HG03378 (cell line): Measurements from ENCODE around the gene ASS1.
"Not testable (repeated sequence)": the region's sequence is repeated elsewhere in the genome, so short reads cannot be mapped to it uniquely, and the experiment has no call there.

Experiments
- ATAC-seq: cut with Tn5 transposase; IDR thresholded peaks from one replicate; pipeline ENCODE4 v1.9.1; 2021; ENCODE audit warnings: mild to moderate bottlenecking, moderate library complexity; ENCODE audit not compliant: unreplicated experiment

Gene ASS1

DNA sequence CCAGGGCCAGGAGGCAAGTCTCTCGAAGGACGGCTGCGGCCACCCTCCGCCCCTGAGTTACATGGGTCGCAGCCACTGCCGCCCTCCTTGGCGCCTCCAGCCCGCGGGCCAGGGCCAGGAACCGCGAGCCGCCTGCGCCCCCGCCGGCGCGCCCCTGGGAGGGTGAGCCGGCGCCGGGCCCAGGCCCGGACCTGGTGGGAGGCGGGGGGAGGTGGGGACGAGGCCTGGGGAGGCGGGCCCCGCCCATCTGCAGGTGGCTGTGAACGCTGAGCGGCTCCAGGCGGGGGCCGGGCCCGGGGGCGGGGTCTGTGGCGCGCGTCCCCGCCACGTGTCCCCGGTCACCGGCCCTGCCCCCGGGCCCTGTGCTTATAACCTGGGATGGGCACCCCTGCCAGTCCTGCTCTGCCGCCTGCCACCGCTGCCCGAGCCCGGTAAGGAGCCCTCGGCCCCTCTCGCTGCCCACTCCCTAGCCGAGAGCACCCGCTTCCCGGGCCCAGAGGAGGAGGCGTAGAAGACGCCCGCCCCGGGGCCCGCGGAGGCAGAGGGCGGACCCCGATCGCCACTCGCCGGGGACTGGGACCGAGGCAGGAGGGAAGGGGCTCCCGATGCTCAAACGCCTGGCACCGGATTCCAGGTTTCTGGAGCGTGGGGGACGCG is at the start of gene ASS1:
Gene ASS1, plus strand, starts transcription at position 397 of the 657 bp plus-strand sequence. CDS start 7,268 bp downstream, outside the sequence.
- no peak for ATAC-seq

DNA sequence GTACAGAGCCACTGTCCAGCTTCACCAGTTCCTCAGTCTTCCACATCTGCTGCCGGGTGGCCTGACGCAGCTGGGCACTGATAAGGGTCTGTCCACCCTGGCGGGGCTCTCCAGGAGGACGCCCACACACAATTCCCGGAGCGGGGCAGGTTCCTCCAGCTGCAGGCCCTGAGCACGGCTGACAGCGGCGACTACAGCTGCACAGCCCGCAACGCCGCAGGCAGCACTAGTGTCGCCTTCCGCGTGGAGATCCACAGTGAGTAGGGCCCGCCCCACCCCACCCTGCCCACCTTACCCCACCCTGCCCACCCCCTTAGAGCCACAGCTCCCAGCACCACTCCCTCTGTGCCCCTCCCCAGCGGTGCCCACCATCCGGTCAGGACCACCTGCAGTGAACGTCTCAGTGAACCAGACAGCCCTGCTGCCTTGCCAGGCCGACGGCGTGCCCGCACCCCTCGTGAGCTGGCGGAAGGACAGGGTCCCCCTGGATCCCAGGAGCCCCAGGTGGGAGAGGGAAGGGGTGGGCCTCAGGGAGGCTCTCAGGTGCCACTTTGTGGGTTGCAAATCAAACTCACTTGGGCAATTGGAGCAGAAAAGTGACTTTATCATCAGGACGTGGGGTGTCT is 48.8 kb upstream of the ASS1 start:
- ATAC-seq, result no peak

DNA sequence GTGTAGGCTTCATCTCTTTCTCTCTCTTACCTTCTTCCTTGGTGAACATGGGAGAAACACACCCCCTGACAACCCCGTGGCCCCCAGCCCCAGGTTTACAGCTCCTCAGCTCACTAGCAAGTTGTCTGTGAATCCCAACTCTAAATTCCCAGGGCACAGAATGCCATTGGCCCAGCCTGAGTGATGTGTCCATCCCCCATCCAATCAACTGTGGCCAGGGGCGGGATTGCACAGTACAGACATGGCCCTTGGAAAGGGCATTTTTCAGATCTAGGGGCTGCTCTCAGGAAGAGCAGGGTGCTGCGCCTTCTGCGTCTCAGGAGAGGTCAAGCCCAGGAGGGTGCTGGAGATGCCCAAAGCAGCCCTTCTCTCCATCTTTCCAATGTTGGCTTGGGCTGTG is 48.2 kb upstream of the ASS1 start:
- no peak for ATAC-seq

DNA sequence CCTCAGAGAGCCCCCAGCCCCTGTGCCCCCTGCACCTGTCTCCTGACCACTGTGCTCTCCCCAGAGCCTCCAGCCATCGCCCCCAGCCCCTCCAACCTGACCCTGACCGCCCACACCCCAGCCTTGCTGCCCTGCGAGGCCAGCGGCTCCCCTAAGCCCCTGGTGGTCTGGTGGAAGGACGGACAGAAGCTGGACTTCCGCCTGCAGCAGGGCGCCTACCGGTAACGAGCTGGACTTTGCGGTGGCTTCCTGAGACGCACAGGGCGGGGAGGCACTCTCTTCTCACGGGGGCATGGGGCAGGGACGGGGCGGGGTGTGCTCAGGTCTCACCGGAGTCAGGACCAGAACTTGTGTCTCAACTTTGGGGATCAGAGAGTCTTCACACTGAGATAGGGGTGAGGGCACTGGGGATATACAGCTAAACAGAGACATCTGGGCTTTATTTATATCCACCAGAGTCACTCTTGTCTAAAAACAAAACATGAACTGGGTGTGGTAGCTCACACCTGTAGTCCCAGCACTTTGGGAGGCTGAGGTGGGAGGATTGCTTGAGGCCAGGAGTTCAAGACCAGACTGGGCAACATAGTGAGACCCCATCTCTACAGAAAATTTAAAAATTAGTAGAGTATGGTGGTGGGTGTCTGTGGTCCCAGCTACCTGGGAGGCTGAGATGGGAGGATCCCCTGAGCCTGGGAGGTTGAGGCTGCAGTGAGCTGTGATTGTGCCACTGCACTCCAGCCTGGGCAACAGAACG is 46.1 kb upstream of the ASS1 start:
- no peak for ATAC-seq

DNA sequence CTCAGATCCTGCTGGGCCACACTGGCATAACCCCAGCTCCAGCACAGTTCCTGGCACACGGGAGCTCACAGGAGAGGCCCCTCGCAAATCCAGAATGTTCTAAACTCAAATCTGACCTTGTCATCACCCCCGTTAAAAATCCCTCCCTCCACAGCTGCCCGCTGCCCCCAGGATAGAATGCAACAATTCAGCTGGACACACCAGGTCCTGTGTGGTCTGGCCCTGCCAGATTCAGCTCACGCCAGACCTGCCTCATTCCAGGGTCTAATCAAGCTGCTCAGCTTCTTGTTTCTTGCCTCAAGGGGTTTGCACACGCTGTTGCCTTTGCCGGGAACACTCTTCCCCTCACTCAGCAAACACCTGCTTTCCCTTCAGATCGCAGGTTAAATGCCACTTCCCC is 45.0 kb upstream of the ASS1 start:
- ATAC-seq, result no peak

DNA sequence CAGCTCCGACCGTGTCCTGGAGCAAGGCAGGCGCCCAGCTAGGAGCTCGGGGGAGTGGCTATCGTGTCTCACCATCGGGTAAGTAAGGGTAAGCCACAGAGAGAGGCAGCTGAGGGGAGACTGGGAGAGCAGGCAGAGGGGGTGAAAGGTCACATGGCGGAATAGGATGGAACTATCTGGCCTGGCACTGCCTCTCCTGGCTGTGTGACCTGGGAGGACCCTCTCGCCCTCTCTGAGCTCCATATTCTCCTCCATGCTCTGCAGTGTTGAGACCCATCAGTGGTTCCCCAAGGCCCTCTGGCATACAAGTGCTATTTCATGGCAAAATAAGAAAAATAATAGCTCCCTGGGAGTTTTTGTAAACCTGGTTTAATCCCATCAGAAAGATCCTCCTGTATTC is 43.9 kb upstream of the ASS1 start:
- no peak for ATAC-seq

DNA sequence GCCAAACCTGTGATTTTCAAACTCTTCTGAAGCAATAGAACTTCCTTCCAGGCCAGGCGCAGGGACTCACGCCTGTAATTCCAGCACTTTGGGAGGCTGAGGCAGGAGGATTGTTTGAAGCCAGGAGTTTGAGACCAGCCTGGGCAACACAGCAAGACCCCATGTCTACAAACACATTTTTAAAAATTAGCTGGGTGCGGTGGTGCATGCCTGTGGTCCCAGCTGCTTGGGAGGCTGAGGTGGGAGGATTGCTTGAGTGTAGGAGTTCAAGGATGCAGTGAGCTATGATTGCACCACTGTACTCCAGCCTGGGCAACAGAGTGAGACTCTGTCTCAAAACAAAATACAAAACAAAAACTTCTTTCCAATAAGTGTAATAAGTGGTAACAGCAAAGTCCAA is 43.0 kb upstream of the ASS1 start:
- ATAC-seq, result not testable (repeated sequence)

DNA sequence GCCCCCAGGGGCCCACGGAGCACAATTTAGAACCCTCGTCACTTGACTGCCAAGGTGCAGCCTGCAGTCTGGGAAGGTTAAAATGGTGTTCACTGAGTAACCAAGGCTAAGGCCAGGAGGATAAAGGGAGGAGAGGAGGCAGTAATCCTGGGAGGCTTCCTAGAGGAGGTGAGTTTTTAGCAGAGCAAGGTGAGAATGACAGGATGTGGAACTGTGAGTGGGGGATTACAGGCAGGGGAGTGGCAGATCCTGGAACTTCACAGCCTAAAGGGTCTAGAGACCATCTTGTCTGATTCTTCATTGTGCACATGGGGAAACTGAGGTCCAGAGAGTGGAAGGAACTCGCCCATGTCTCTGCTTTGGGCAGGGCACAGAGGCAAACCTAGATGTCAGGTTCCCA is 42.5 kb upstream of the ASS1 start:
- ATAC-seq, result no peak

DNA sequence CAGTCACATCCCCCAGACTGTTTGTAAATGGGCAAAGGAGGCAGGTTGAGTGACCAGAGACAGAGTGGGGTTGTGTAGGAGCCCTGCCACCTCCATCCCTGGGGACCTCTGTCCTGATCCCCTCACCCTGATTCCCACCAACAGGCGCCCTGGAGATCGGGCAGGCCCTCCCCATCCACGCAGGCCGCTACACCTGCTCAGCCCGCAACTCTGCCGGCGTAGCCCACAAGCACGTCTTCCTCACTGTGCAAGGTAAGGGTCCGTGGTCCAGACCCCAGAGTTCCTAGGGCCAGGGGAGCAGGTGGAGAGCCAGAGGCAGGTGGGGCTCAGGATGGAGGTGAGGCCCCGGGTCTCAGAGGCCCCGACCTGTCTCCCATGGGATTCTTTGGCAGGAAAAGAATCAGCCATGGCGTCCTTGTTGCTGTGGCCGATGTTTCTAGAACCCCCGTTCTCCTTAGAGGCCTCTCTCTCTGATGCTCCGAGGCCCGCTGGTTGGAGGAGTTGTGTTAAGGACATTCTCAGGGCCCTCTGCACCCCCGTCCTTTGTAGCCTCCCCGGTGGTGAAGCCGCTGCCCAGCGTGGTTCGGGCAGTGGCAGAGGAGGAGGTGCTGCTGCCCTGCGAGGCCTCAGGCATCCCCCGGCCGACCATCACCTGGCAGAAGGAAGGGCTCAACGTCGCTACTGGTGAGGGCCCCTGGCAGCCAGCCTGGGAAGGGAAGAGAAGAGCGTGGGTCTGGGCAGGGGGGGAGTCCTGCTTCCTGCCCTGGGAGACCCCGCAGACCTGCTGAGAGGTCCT is 41.9 kb upstream of the ASS1 start:
- ATAC-seq, result no peak

DNA sequence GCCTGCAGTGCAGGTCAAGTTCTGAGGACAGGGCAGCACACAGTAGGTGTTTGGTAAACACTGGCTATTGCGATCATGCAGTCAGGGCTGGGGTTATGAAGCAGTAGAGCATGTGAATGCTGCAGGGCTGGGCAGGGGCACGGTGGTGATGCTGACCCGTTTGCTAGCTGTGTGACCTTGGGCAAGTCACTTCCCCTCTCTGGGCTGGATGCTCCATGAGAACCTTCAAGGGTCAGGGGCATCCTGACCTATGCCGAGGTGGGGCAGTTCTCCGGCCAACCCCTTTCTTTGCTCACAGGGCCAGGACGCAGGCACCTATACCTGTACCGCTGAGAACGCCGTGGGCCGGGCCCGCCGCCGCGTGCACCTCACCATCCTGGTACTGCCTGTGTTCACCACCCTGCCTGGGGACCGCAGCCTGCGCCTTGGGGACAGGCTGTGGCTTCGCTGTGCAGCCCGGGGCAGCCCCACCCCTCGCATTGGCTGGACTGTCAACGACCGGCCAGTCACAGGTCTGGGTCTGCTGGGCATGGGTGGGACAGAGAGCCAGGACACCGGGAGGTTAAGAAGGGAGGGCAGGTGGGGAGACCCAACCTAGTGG is 39.0 kb upstream of the ASS1 start:
- no peak for ATAC-seq

DNA sequence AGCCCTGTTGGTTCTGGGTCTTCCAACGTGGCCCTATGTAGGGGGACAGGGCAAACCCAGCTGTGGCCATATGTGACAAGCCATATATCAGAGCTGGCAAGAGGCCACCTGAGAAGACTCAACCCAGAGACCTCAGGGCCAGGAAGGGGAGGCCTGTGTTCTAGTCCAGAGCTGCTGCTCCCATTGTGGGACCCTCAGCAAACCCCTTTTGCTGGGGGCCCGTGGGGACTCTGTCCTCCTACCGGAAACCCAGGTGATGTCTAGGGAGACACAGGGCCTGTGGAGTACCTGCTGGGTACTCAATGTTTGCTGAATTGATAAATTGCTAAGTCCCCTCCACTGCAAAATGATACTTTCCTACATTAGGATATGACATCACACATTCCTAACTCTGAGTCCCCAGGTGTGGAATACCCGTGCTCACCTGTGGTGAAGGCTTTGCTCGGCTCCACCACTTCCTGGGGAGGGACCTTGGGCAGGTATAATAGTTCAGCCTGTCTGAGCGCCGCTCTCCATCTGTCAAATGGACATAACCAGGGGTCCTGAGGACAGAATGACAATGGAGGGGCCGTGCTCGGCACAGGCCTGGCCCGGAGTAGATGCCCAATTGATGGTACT is 38.4 kb upstream of the ASS1 start:
- no peak for ATAC-seq

DNA sequence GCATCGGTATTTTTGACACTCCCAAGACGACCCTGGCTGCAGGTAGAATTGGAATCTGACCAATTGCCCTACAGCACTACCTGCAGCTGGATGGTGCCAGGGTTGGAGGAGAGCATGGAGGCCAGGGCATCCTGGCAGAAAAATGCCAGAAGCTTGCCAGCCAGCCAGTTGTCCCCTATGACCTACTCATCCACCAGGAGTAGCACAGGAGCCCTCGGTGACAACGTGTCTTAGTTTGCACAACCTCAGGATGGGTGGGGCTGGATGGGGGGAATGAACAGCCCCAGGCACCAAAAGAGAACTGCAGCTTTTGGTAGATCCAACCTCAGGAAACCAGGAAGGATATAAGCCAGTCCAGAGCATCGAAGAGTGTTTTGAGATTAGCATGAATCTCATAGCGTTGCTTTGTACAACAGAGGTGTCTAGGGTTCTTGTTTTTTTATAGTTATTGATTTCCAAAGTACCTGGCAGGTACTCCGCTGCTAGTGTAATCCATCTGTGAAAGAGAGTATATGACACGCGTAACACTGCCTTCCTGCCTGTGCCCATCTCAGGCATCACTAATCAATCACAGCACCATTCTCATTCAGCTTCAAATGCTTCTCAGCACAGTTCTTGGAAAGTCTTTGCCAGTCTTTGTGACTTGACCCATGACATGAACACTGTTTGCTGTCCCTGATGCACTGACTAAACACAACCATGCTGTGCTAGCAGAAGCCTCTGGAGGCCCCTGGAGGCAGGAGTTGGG is 36.7 kb upstream of the ASS1 start:
- no peak for ATAC-seq

DNA sequence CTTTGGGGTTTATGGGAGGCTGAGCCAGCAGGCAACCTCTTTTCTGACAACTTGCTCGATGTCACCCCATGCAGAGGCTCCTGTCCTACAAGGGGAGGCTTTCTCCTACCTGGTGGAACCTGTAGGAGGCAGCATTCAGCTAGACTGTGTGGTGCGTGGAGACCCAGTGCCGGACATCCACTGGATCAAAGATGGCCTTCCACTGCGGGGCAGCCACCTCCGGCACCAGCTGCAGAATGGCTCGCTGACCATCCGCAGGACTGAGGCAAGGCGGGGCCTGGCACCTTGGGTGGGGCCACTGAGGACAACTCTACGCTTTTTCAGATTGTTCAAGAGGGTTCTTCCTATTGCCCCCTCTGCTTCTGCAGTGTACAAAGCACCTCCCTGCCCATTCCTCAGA is 36.1 kb upstream of the ASS1 start:
- no peak for ATAC-seq

DNA sequence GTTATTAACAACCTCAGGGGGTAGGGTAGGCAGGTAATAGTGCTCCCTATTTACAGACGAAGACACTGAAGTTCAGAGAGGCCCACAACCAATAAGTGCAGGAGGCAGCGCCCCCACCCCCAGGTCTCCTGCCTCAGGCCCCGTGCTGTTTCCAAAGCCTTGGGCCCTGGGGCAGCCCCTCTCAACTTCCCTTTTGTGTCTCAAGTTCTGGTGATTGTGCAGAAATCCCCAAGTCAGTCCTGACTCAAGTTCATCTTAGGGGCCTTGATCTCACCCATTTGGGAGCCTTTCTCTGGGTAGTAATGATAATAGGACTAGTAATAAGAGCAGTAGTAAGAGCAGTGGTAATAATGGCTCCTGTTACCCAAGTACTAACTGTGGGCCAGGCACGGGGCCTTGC is 35.5 kb upstream of the ASS1 start:
- ATAC-seq, result no peak

DNA sequence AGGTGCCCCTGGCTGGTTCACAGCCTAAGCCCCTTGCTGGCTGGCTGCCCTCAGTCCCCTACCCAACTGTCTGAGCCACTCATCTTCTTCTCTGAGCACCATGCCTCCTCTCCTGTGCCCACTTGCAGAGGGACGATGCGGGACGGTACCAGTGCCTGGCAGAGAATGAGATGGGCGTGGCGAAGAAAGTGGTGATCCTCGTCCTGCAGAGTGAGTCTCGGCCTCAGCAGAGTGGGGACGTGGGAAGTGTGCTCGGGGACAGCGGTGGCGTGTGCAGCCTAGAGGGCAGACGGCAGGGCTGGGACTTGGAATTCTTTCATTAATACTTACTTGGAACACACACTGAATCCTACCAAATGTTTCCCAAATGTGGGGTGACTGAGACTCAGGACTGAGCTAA is 34.3 kb upstream of the ASS1 start:
- no peak for ATAC-seq

DNA sequence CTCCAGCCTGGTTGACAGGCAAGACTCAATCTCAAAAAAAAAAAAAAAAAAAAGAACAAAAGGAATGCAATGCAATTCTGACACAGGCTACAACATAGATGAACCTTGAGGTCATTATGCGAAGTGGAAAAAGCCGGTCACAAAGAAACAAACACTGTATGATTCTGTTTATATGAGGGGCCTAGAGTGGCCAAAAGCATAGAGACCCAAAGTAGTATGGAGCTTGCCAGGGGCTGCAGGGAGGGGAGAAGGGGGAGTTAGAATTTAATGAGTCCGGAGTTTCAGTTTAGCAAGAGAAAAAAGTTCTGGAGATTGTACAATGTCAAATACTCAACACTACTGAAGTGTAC is 33.2 kb upstream of the ASS1 start:
- ATAC-seq, result no peak

DNA sequence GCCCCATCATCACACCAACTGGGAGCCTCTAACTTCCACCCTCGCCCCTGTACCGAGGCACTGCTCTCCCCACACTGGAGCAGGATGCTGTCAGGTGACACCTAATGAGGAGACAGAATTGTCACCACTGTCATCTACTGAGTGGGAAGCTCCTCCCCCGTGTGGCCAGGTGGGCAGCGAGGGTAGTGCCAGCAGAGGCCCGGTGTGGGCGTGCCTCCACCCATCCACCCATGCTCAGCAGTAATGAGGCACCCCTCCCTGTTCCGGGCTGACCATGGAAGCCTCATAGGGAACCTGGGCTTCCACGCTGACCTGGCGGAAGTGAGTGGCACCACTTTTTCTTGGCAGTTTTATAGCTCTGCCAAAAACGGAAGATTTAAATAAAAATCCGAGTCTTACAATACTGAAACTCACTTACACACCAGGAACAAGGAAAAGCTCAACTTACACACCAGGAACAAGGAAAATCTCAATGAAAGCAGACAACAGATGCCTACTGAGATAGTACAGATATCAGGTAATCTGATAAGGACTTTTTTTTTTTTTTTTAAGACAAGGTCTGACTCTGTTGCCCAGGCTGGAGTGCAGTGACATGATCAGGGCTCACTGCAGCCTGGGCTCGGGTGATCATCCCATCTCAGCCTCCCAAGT is 30.6 kb upstream of the ASS1 start:
- no peak for ATAC-seq

DNA sequence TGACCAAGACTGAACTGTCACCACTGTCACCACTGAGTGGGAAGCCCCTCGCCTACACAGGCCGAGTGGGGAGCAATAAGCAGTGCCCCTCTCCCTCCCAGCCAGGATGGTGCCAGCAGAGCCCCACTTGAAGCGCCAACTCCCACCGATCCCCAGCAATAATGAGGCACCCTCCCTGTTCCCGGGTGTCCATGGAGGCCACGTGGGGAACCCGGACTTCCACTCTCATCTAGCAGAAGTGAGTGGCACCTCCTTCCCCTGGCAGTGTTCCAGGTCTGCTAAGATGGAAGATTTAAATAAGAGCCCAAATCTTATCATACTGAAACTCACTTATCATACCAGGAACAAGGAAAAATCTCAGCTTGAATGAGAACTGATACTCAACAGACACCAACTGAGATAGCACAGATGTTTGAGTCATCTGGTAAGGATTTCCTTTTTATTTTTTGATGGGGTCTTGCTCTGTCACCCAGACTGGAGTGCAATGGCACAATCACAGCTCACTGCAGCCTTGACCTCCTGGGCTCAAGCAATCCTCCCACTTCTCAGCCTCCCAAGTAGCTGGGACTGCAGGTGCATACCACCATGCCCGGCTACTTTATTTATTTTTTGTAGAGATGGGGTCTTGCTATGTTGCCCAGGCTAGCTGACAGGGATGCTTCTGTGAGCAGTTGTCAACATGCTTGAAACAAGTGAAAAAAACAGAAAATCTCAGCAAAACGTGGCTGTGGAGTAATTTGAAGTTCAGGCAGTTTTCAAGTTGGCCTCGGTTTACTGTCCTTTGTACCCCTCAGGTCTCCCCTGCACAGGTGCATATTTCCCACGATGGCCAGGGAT is 29.6 kb upstream of the ASS1 start:
- ATAC-seq, result no peak

DNA sequence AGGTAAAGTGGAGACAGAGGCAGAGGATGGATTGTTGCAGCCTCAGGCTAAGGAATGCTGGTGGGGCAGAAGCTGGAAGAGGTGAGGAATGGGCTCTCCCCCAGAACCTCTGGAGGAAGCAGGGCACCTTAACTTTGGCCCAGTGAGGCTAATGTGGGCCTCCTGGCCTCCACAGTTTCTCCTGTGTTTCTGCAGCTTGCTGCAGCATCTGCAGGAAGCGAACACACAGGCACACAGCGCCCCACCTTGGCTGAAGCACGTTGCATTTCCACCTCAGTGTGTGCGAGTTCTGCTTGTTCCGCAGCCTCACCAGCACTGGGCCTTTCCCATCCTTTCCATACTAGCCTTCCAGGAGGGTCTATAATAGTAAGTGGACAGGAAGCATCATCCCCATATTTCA is 27.2 kb upstream of the ASS1 start:
- ATAC-seq, result no peak
